Neuron (in vitro differentiated cells): ENCODE data around the gene PCDH8.

Experiments
- H2AFZ ChIP-seq: one replicate; pipeline ENCODE4 v1.6.1; 2013; ENCODE audit warnings: low read depth, mild to moderate bottlenecking, inconsistent platforms, low read length, moderate library complexity
- H3K27me3 ChIP-seq: one replicate; pipeline ENCODE4 v1.6.1; 2013; ENCODE audit warnings: low read length; ENCODE audit not compliant: insufficient read depth
- H3K36me3 ChIP-seq: one replicate; pipeline ENCODE4 v1.6.1; 2013; ENCODE audit warnings: low read length; ENCODE audit not compliant: insufficient read depth
- H3K4me1 ChIP-seq: one replicate; pipeline ENCODE4 v1.6.1; 2013; ENCODE audit warnings: low read length; ENCODE audit not compliant: insufficient read depth
- H3K4me3 ChIP-seq: 2 replicates; pipeline ENCODE4 v1.5.1; 2013; ENCODE audit warnings: mild to moderate bottlenecking, low read length, moderate library complexity
- H3K9me3 ChIP-seq: one replicate; pipeline ENCODE4 v1.6.1; 2013; ENCODE audit warnings: low read length

Gene PCDH8

GRCh38 chr13:52870143-52870542 lies 21.7 kb upstream of the PCDH8 start:
- no peak overlapping the region for H2AFZ ChIP-seq
- H3K4me1 ChIP-seq: peaks cover 35% of the 10 kb centered on the region
- peaks cover 3% of the 10 kb centered on the region for H3K9me3 ChIP-seq
- H3K36me3 ChIP-seq: no peaks in the 10 kb centered on the region
- no peak overlapping the region for H3K4me3 ChIP-seq
- no peaks in the 10 kb centered on the region for H3K27me3 ChIP-seq

DNA sequence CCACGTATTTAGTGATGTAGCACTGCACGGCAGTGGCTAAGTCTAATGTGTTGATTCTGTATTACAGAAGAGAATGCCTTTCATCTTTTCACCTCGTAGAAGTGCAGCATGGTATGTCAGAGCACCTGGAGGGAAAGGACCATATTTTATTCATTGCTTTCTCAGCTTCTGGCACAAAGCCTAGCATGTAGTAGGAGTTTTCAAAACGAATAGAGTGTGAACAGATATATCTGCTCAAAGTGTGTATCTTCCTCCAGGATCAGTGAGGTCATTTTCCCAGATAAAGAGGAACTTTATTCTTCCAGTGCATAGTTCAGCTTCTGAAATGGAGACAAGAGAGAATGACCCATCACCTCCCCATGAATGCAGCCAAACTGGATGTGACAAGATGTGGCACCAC lies 21.2 kb upstream of the PCDH8 start:
- Histone ChIP-seq H3K36me3 (no peaks in the 10 kb centered on the region), H3K27me3 (no peaks in the 10 kb centered on the region), H3K9me3 (peaks cover 2% of the 10 kb centered on the region), H3K4me1 (peaks cover 38% of the 10 kb centered on the region), H3K4me3 (no peak overlapping the region), H2AFZ (no peak overlapping the region)

- H3K9me3 ChIP-seq: no peaks in the 10 kb centered on the region
- no peak overlapping the region for H3K4me3 ChIP-seq
- H2AFZ ChIP-seq: no peak overlapping the region
- no peaks in the 10 kb centered on the region for H3K36me3 ChIP-seq
- peaks cover 38% of the 10 kb centered on the region for H3K4me1 ChIP-seq
- H3K27me3 ChIP-seq: no peaks in the 10 kb centered on the region
Measured at GRCh38 chr13:52869050-52869449, 20.6 kb upstream of the PCDH8 start.

GRCh38 chr13:52868190-52868589 lies 19.8 kb upstream of the PCDH8 start:
- H3K27me3 ChIP-seq: no peaks in the 10 kb centered on the region
- no peak overlapping the region for H3K4me3 ChIP-seq
- H3K4me1 ChIP-seq: peaks cover 38% of the 10 kb centered on the region
- H2AFZ ChIP-seq: no peak overlapping the region
- no peaks in the 10 kb centered on the region for H3K9me3 ChIP-seq
- no peaks in the 10 kb centered on the region for H3K36me3 ChIP-seq

- Histone ChIP-seq H3K4me3 (no peak overlapping the region), H2AFZ (no peak overlapping the region), H3K36me3 (no peaks in the 10 kb centered on the region), H3K27me3 (no peaks in the 10 kb centered on the region), H3K9me3 (no peaks in the 10 kb centered on the region), H3K4me1 (peaks cover 25% of the 10 kb centered on the region)
Measured at GRCh38 chr13:52864941-52865340, 16.5 kb upstream of the PCDH8 start.

- H3K36me3 ChIP-seq: no peaks in the 10 kb centered on the region
- peaks cover 7% of the 10 kb centered on the region for H3K4me1 ChIP-seq
- H2AFZ ChIP-seq: no peak overlapping the region
- H3K27me3 ChIP-seq: no peaks in the 10 kb centered on the region
- no peak overlapping the region for H3K4me3 ChIP-seq
- no peaks in the 10 kb centered on the region for H3K9me3 ChIP-seq
Measured at GRCh38 chr13:52862358-52863206, 14.1 kb upstream of the PCDH8 start.

DNA sequence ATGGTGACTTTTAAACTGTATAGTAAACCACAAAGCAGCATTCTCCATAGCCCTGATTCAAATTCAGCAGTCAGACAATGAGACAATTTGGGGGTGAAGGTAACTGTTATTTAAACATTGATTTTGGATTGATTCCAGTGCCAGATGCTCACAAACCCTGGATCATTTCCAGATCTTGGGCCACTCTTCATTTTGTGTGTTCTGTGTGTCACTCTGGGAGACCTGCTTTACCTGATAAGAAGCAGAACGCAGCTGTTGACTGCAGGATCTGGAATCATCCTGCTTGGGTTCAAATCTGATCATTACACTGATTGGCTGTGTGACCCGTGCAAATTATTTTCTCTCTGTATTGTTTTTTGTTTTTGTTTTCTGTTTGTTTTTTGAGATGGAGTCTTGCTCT lies 4.0 kb upstream of the PCDH8 start:
- Histone ChIP-seq H2AFZ (no peak overlapping the region), H3K9me3 (no peaks in the 10 kb centered on the region), H3K4me1 (peaks cover 44% of the 10 kb centered on the region), H3K4me3 (peak overlapping the region; percentile 83), H3K36me3 (peaks cover under 1% of the 10 kb centered on the region), H3K27me3 (no peaks in the 10 kb centered on the region)

DNA sequence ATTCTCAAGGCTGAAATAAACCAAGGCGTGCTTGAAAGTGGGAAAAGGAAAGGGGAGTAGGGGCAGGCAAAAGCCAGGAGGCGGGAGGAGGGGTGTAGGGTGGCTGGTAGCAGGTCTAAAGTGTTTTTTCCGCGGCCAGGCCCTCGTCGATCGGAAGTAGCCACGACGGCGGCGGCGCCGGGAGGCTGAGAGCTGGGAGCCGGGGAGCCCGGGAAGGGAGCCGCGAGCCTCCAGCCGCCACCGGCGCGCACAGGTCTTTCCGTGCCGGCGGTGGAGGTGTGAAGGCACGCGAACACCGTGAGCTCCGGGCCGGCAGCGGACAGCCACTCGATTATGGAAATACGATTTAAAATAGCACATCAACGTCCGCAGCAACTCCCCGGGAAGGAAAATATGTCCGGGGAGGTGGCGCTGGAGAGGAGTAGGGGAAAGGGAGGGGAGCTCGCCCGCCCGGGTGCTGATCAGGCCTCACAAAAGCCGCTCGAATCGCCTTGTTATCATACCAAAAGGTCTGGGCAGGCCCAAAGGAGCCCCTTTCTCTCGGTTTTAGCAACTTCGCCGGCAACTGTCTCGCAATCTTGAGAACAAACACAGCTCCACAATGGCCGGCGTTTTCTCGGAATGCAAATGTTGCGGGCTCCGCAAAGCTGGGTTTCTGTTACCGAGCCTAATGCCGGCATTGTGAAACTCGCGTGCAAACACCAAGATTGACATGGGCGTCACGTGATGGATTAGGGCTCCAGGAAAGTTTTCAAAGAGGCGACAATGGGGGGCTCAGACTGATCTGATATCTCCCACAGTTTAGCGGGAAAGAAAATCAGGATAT lies 2.9 kb upstream of the PCDH8 start:
- Histone ChIP-seq H3K4me1 (peaks cover 36% of the 10 kb centered on the region), H3K36me3 (peaks cover 12% of the 10 kb centered on the region), H3K27me3 (no peaks in the 10 kb centered on the region), H2AFZ (peak overlapping the region; percentile 69), H3K9me3 (peaks cover 7% of the 10 kb centered on the region), H3K4me3 (peak overlapping the region; percentile 83)

GRCh38 chr13:52850396-52851136 lies 2.1 kb upstream of the PCDH8 start:
- H3K27me3 ChIP-seq: no peaks in the 10 kb centered on the region

GRCh38 chr13:52850072-52850395 lies 1.6 kb upstream of the PCDH8 start:
- peaks cover 32% of the 10 kb centered on the region for H3K4me1 ChIP-seq
- peak overlapping the region; percentile 23 for H2AFZ ChIP-seq
- no peaks in the 10 kb centered on the region for H3K27me3 ChIP-seq

More at GRCh38 chr13:52850396-52851136, 2.1 kb upstream of the PCDH8 start:
- Histone ChIP-seq H3K36me3 (peaks cover 19% of the 10 kb centered on the region), H3K4me1 (peaks cover 28% of the 10 kb centered on the region), H2AFZ (peak overlapping the region; percentile 69), H3K9me3 (peaks cover 14% of the 10 kb centered on the region), H3K4me3 (peak overlapping the region; percentile 83)

DNA sequence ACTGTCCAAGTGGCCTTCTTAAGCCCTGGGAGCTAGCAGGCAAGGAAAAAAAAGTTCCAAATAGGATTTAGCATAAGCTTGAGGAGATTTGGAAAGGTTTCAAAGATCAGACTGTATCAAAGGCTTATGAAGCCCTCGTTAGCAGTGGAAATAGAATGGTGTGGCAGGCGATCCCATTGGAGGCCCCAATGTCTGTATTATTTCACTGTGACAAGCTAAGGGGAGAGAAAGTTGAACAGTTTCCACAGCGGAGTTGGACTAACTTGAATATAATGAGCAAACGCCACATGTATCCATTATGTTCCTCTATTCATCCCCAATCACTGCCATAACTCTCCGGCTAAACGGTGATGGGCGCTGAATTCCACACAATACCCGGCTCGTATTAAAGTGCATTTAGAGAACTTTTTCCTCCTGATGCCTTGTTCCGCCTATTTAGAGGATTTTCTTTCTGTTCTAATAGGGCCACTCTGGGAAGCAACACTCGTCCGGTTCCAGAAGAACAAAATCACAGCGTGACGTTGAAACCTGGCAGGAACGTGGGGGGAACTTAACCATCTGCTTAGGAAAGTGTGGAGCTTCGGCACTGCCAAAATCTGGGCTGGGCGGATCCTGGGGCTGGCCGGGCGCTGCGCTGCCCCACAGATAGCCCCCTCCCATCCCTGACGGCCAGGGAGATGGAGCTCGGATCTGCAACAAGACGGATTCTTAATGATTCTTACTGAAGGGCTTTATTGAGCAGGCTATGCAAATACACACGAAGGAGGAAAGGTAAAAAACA lies 1.0 kb upstream of the PCDH8 start:
- Histone ChIP-seq H3K4me3 (peak overlapping the region; percentile 83), H3K27me3 (no peaks in the 10 kb centered on the region), H3K36me3 (peaks cover 30% of the 10 kb centered on the region), H3K9me3 (peaks cover 24% of the 10 kb centered on the region), H3K4me1 (peaks cover 38% of the 10 kb centered on the region), H2AFZ (peak overlapping the region; percentile 23)

More at GRCh38 chr13:52850072-52850395, 1.6 kb upstream of the PCDH8 start:
- H3K4me3 ChIP-seq: peak overlapping the region; percentile 83
- peaks cover 24% of the 10 kb centered on the region for H3K36me3 ChIP-seq
- H3K9me3 ChIP-seq: peaks cover 19% of the 10 kb centered on the region

DNA sequence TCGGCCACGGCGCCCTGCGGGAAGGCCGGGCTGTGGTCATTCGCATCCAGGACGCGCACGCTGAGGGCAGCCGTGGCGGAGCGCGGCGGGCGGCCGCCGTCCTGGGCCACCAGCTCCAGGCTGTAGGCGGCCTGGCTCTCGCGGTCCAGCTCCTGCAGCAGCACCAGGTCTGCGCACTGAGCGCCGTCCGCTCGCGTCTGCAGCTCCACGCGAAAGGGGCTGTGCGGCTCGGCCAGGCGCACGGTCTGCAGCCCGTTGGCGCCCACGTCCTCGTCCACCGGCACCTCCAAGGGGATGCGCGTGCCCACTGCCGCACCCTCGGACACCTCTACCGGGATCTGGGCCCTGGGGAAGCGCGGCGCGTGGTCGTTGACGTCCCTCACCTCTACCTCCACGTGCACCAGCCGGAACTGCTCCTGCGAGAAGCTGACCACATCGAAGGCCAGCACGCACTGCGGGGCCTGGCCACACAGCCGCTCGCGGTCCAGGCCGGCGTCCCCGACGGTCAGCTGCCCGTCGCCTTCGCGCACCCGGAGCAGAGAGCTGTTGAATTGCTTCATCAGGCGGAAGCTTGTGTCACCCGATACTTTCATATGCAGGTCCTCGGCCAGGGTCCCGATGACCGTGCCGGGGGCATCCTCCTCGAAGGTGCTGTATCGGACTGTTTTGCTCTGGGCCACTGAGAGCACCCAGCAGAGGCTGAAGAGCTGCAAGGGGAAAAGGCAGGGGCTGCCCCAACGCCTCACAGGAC lies 583 bp downstream of the PCDH8 start:
- H2AFZ ChIP-seq: no peak overlapping the region
- no peaks in the 10 kb centered on the region for H3K27me3 ChIP-seq
- H3K4me1 ChIP-seq: peaks cover 41% of the 10 kb centered on the region
- peak overlapping the region; percentile 83 for H3K4me3 ChIP-seq
- H3K36me3 ChIP-seq: peaks cover 46% of the 10 kb centered on the region
- peaks cover 28% of the 10 kb centered on the region for H3K9me3 ChIP-seq
